NB4 (cell line): ENCODE measurements around the gene CFAP91.

Source experiments
- POLR2A ChIP-seq: IDR thresholded peaks from 2 replicates; pipeline ENCODE4 v1.6.1; 2011; ENCODE audit warnings: mild to moderate bottlenecking; ENCODE audit not compliant: insufficient read length; ENCODE audit errors: extremely low read depth
- TF ChIP-seq, protein P1 (sequence below): IDR thresholded peaks from one replicate; pipeline ENCODE4 v1.5.1; 2012; ENCODE audit warnings: low read depth, low read length
- TF ChIP-seq, protein P2 (sequence below): IDR thresholded peaks from 2 replicates; pipeline ENCODE4 v1.6.1; 2011; ENCODE audit warnings: low read depth, low read length

- TF ChIP-seq, protein P1, sequence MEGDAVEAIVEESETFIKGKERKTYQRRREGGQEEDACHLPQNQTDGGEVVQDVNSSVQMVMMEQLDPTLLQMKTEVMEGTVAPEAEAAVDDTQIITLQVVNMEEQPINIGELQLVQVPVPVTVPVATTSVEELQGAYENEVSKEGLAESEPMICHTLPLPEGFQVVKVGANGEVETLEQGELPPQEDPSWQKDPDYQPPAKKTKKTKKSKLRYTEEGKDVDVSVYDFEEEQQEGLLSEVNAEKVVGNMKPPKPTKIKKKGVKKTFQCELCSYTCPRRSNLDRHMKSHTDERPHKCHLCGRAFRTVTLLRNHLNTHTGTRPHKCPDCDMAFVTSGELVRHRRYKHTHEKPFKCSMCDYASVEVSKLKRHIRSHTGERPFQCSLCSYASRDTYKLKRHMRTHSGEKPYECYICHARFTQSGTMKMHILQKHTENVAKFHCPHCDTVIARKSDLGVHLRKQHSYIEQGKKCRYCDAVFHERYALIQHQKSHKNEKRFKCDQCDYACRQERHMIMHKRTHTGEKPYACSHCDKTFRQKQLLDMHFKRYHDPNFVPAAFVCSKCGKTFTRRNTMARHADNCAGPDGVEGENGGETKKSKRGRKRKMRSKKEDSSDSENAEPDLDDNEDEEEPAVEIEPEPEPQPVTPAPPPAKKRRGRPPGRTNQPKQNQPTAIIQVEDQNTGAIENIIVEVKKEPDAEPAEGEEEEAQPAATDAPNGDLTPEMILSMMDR: no peak
- no peak for TF ChIP-seq POLR2A
- TF ChIP-seq, protein P2, sequence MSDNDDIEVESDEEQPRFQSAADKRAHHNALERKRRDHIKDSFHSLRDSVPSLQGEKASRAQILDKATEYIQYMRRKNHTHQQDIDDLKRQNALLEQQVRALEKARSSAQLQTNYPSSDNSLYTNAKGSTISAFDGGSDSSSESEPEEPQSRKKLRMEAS: no peak
Measured at GRCh38 chr3:119653876-119654275, 48.9 kb upstream of the CFAP91 start.
